ENCODE measurements around the gene DUT. TPM values are rescaled to one million over a fixed set of nuclear protein-coding genes. Genes with fewer than 3 reads are reported as not detected.
A peak's percentile ranks its signal among the peaks of the same experiment; 100 is the strongest.

Gene DUT
- total and polyA plus RNA-seq, 2 experiments from 2014 or later: 82.5 to 420 TPM

DNA sequence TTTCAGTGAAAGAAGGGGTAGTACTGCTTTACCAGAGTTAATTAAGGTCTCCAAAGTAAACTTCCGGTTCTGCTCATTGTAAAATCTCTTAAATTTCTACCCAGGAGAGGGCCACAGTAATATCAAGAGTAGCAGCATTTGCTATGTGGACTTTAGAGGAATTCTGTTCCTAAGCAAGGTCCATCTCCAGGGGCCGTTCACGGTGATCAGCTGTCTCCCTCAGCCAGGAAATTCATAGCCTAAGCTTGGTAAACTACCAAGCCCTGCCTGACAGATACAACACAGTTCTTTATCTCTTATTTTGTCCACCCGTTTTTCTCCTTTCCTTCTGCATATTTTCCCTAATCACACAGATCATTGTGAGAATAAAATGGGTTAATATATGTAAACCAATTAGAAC, 2.3 kb downstream of the DUT start (continued):
- TF ChIP-seq, protein P1, sequence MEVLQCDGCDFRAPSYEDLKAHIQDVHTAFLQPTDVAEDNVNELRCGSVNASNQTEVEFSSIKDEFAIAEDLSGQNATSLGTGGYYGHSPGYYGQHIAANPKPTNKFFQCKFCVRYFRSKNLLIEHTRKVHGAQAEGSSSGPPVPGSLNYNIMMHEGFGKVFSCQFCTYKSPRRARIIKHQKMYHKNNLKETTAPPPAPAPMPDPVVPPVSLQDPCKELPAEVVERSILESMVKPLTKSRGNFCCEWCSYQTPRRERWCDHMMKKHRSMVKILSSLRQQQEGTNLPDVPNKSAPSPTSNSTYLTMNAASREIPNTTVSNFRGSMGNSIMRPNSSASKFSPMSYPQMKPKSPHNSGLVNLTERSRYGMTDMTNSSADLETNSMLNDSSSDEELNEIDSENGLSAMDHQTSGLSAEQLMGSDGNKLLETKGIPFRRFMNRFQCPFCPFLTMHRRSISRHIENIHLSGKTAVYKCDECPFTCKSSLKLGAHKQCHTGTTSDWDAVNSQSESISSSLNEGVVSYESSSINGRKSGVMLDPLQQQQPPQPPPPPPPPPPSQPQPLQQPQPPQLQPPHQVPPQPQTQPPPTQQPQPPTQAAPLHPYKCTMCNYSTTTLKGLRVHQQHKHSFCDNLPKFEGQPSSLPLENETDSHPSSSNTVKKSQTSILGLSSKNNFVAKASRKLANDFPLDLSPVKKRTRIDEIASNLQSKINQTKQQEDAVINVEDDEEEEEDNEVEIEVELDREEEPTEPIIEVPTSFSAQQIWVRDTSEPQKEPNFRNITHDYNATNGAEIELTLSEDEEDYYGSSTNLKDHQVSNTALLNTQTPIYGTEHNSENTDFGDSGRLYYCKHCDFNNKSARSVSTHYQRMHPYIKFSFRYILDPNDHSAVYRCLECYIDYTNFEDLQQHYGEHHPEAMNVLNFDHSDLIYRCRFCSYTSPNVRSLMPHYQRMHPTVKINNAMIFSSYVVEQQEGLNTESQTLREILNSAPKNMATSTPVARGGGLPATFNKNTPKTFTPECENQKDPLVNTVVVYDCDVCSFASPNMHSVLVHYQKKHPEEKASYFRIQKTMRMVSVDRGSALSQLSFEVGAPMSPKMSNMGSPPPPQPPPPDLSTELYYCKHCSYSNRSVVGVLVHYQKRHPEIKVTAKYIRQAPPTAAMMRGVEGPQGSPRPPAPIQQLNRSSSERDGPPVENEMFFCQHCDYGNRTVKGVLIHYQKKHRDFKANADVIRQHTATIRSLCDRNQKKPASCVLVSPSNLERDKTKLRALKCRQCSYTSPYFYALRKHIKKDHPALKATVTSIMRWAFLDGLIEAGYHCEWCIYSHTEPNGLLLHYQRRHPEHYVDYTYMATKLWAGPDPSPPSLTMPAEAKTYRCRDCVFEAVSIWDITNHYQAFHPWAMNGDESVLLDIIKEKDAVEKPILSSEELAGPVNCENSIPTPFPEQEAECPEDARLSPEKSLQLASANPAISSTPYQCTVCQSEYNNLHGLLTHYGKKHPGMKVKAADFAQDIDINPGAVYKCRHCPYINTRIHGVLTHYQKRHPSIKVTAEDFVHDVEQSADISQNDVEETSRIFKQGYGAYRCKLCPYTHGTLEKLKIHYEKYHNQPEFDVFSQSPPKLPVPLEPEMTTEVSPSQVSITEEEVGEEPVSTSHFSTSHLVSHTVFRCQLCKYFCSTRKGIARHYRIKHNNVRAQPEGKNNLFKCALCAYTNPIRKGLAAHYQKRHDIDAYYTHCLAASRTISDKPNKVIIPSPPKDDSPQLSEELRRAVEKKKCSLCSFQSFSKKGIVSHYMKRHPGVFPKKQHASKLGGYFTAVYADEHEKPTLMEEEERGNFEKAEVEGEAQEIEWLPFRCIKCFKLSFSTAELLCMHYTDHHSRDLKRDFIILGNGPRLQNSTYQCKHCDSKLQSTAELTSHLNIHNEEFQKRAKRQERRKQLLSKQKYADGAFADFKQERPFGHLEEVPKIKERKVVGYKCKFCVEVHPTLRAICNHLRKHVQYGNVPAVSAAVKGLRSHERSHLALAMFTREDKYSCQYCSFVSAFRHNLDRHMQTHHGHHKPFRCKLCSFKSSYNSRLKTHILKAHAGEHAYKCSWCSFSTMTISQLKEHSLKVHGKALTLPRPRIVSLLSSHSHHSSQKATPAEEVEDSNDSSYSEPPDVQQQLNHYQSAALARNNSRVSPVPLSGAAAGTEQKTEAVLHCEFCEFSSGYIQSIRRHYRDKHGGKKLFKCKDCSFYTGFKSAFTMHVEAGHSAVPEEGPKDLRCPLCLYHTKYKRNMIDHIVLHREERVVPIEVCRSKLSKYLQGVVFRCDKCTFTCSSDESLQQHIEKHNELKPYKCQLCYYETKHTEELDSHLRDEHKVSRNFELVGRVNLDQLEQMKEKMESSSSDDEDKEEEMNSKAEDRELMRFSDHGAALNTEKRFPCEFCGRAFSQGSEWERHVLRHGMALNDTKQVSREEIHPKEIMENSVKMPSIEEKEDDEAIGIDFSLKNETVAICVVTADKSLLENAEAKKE (CRISPR knock-in tag; IDR thresholded peaks at IDR 0.05): no peak
- TF ChIP-seq STAT1 (IDR thresholded peaks at IDR 0.05; ENCODE audit: unreplicated experiment) (no peak), NANOG (IDR thresholded peaks at IDR 0.05; ENCODE audit: borderline replicate concordance) (no peak), EZH2phosphoT487 (IDR thresholded peaks at IDR 0.05; ENCODE audit: unreplicated experiment) (no peak)

DNA sequence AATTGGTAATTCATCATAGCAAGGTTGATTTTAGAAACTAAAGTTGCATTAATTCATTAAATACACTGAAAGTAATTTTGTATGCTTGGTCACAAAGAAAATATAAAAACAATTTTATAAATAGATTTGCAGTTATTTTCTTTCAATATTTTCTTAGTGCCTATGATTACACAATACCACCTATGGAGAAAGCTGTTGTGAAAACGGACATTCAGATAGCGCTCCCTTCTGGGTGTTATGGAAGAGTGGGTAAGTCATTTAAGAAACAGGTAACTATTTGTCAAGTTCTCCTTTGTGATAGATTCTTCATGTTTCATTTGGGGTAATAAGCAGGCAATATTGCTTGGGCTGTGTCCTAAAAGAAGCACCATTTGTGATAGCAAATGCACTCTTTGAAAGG, 3.0 kb downstream of the DUT start:
- H3K4me1 ChIP-seq (ENCODE audit: insufficient read depth): peaks cover 20% of the 10 kb centered on the region
- Mint-ChIP-seq H3K4me1 (peaks cover 32% of the 10 kb centered on the region), H3K4me3 (peak overlapping the region; percentile 96), H3K36me3 (ENCODE audit: low read depth) (peaks cover 50% of the 10 kb centered on the region), H3K27me3 (ENCODE audit: insufficient read depth, low read depth, poor library complexity) (peaks cover 3% of the 10 kb centered on the region), H3K27ac (no peak overlapping the region), H3K9me3 (no peaks in the 10 kb centered on the region)
- no peak for ATAC-seq
- H3K4me2 ChIP-seq: peak overlapping the region; percentile 83
- H3K9me2 ChIP-seq (ENCODE audit: insufficient read depth): no peaks in the 10 kb centered on the region
- no peak overlapping the region for H3K27ac ChIP-seq (ENCODE audit: low read depth)
- TF ChIP-seq ZNF331 (CRISPR knock-in tag; IDR thresholded peaks at IDR 0.05; ENCODE audit: low read depth): no peak
- TF ChIP-seq, protein P2, sequence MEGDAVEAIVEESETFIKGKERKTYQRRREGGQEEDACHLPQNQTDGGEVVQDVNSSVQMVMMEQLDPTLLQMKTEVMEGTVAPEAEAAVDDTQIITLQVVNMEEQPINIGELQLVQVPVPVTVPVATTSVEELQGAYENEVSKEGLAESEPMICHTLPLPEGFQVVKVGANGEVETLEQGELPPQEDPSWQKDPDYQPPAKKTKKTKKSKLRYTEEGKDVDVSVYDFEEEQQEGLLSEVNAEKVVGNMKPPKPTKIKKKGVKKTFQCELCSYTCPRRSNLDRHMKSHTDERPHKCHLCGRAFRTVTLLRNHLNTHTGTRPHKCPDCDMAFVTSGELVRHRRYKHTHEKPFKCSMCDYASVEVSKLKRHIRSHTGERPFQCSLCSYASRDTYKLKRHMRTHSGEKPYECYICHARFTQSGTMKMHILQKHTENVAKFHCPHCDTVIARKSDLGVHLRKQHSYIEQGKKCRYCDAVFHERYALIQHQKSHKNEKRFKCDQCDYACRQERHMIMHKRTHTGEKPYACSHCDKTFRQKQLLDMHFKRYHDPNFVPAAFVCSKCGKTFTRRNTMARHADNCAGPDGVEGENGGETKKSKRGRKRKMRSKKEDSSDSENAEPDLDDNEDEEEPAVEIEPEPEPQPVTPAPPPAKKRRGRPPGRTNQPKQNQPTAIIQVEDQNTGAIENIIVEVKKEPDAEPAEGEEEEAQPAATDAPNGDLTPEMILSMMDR (conservative IDR thresholded peaks at IDR 0.05; ENCODE audit: low read depth in 2 of 2): peak; percentile 44 to 55
- peak; percentile 33 for DNase-seq (ENCODE audit: low spot score)
- H3K4me3 ChIP-seq: peak overlapping the region; percentile 90; the same call in 1 of the 2 replicates
- H3F3A ChIP-seq (replicated peaks; ENCODE audit: low read depth): no peaks in the 10 kb centered on the region
- peaks cover under 1% of the 10 kb centered on the region for H4K20me1 ChIP-seq (replicated peaks; ENCODE audit: insufficient read depth)
- H3K79me2 ChIP-seq (replicated peaks; ENCODE audit: insufficient read depth): peaks cover 33% of the 10 kb centered on the region
- H2AFZ ChIP-seq: no peak overlapping the region
- peaks cover 24% of the 10 kb centered on the region; the same call in 1 of the 2 replicates for H3K36me3 ChIP-seq (ENCODE audit: insufficient read depth)
- no peaks in the 10 kb centered on the region for H3K27me3 ChIP-seq (ENCODE audit: insufficient read depth)
